DMS53 treated with DMSO at 0.1 percent for 48 hours (cell line): ENCODE measurements around the gene FAM181A.
A peak's percentile ranks its signal among the peaks of the same experiment; 100 is the strongest.

Experiments
- DNase-seq: peaks from one replicate; lab custom pipeline; 2025; ENCODE audit not compliant: unreplicated experiment; lab: John Stamatoyannopoulos, UW

Gene FAM181A

GRCh38 chr14:93928184-93929047 lies 1.3 kb downstream of the FAM181A start:
- no peak for DNase-seq

GRCh38 chr14:93929048-93929535 lies 1.9 kb downstream of the FAM181A start:
- no peak for DNase-seq

- no peak for DNase-seq
Measured at GRCh38 chr14:93929657-93930056, 2.5 kb downstream of the FAM181A start.

- no peak for DNase-seq
Measured at GRCh38 chr14:93930296-93930988, 3.3 kb downstream of the FAM181A start.

- no peak for DNase-seq
Measured at GRCh38 chr14:93930989-93931307, 3.8 kb downstream of the FAM181A start.

- no peak for DNase-seq
Measured at GRCh38 chr14:93932642-93933041, 5.5 kb downstream of the FAM181A start.

GRCh38 chr14:93935213-93935612 lies 8.1 kb downstream of the FAM181A start:
- DNase-seq = no peak

GRCh38 chr14:93936245-93936644 lies 9.1 kb downstream of the FAM181A start:
- no peak for DNase-seq

GRCh38 chr14:93936926-93937325 lies 9.8 kb downstream of the FAM181A start:
- DNase-seq = no peak

- no peak for DNase-seq
Measured at GRCh38 chr14:93937519-93937918, 10.4 kb downstream of the FAM181A start.

- DNase-seq = no peak
Measured at GRCh38 chr14:93938751-93939303, 11.7 kb downstream of the FAM181A start.

GRCh38 chr14:93939304-93940229 lies 12.4 kb downstream of the FAM181A start:
- DNase-seq = peak; percentile 40

GRCh38 chr14:93940437-93940836 lies 13.3 kb downstream of the FAM181A start:
- no peak for DNase-seq

- DNase-seq = no peak
Measured at GRCh38 chr14:93941293-93941910, 14.3 kb downstream of the FAM181A start.

GRCh38 chr14:93943052-93943451 lies 15.9 kb downstream of the FAM181A start:
- DNase-seq = no peak

GRCh38 chr14:93943930-93944329 lies 16.8 kb downstream of the FAM181A start:
- DNase-seq = no peak

- DNase-seq = no peak
Measured at GRCh38 chr14:93944348-93945069, 17.4 kb downstream of the FAM181A start.

- no peak for DNase-seq
Measured at GRCh38 chr14:93945070-93945399, 17.9 kb downstream of the FAM181A start.

- no peak for DNase-seq
Measured at GRCh38 chr14:93946104-93946503, 19.0 kb downstream of the FAM181A start.

- no peak for DNase-seq
Measured at GRCh38 chr14:93946541-93947090, 19.5 kb downstream of the FAM181A start.
